Mesendoderm (in vitro differentiated cells): ENCODE results near the gene OTUD5.
A peak's percentile ranks its signal among the peaks of the same experiment; 100 is the strongest.

Source experiments
- DNase-seq: peaks from one replicate; pipeline ENCODE4 v3.0.0; 2013
- H2AK5ac ChIP-seq: 2 replicates; pipeline ENCODE4 v1.6.1; 2013; ENCODE audit warnings: low read length, inconsistent platforms
- H2BK120ac ChIP-seq: 2 replicates; pipeline ENCODE4 v1.6.1; 2013; ENCODE audit warnings: low read depth, mild to moderate bottlenecking, low read length, moderate library complexity, mixed read lengths
- H2BK15ac ChIP-seq: replicated peaks from 2 replicates; pipeline ENCODE4 v1.6.1; 2013; ENCODE audit warnings: low read depth, mild to moderate bottlenecking, moderate library complexity
- H2BK5ac ChIP-seq: 2 replicates; pipeline ENCODE4 v1.6.1; 2013; ENCODE audit warnings: low read length, inconsistent platforms
- H3K18ac ChIP-seq: 2 replicates; pipeline ENCODE4 v1.6.1; 2013; ENCODE audit warnings: mild to moderate bottlenecking, low read length, mixed read lengths
- H3K23ac ChIP-seq: one replicate; pipeline ENCODE4 v1.6.1; 2013; ENCODE audit warnings: low read length
- H3K27ac ChIP-seq: 2 replicates; pipeline ENCODE4 v1.5.1; 2013; ENCODE audit warnings: low read depth, mild to moderate bottlenecking, inconsistent platforms, low read length, moderate library complexity
- H3K27me3 ChIP-seq: 2 replicates; pipeline ENCODE4 v1.6.1; 2013; ENCODE audit warnings: low read length, control low read depth, mild to moderate bottlenecking, inconsistent platforms; ENCODE audit not compliant: insufficient read depth, poor library complexity
- H3K36me3 ChIP-seq: 2 replicates; pipeline ENCODE4 v1.6.1; 2013; ENCODE audit warnings: low read length, inconsistent platforms; ENCODE audit not compliant: control insufficient read depth, insufficient read depth
- H3K4ac ChIP-seq: one replicate; pipeline ENCODE4 v1.6.1; 2013; ENCODE audit warnings: low read depth, mild to moderate bottlenecking, low read length, moderate library complexity
- H3K4me1 ChIP-seq: 2 replicates; pipeline ENCODE4 v1.6.1; 2013; ENCODE audit warnings: low read depth, low read length, inconsistent platforms; ENCODE audit not compliant: control insufficient read depth
- H3K4me2 ChIP-seq: 2 replicates; pipeline ENCODE4 v1.6.1; 2013; ENCODE audit warnings: low read length
- H3K4me3 ChIP-seq: 2 replicates; pipeline ENCODE4 v1.5.1; 2013; ENCODE audit warnings: mild to moderate bottlenecking, low read length
- H3K56ac ChIP-seq: one replicate; pipeline ENCODE4 v1.6.1; 2013; ENCODE audit warnings: low read length
- H3K79me1 ChIP-seq: 2 replicates; pipeline ENCODE4 v1.6.1; 2013; ENCODE audit warnings: low read length, inconsistent platforms
- H3K79me2 ChIP-seq: 2 replicates; pipeline ENCODE4 v1.6.1; 2013; ENCODE audit warnings: mild to moderate bottlenecking, low read length; ENCODE audit not compliant: control insufficient read depth, insufficient read depth
- H3K9ac ChIP-seq: 2 replicates; pipeline ENCODE4 v1.6.1; 2013; ENCODE audit warnings: low read length, inconsistent platforms
- H4K5ac ChIP-seq: one replicate; pipeline ENCODE4 v1.6.1; 2013; ENCODE audit warnings: low read length
- H4K8ac ChIP-seq: one replicate; pipeline ENCODE4 v1.6.1; 2013; ENCODE audit warnings: low read depth, mild to moderate bottlenecking, control low read depth, low read length, moderate library complexity
- WGBS: extraction: QIAGEN DNeasy Blood & Tissue Kit; methylation state at CpG from one replicate; pipeline ENCODE4 v1.1.7; 2013; ENCODE audit warnings: low lambda C conversion rate, missing lambda C conversion rate; ENCODE audit not compliant: insufficient coverage; ENCODE audit errors: extremely low coverage; 5-methylcytosine and 5-hydroxymethylcytosine counted together

The OTUD5 gene

GRCh38 chrX:48934581-48935300 lies 22.7 kb downstream of the OTUD5 start:
- no peak overlapping the region for H4K8ac ChIP-seq
- no peak overlapping the region for H2BK15ac ChIP-seq
- DNase-seq = no peak
- H3K79me2 ChIP-seq = peaks cover 3% of the 10 kb centered on the region
- H3K4me1 ChIP-seq = no peaks in the 10 kb centered on the region
- no peak overlapping the region for H3K18ac ChIP-seq
- H3K4me2 ChIP-seq = no peak overlapping the region
- no peak overlapping the region for H2BK5ac ChIP-seq
- no peak overlapping the region for H2BK120ac ChIP-seq
- no peak overlapping the region for H2AK5ac ChIP-seq
- H3K4ac ChIP-seq = no peak overlapping the region
- H3K56ac ChIP-seq = no peak overlapping the region
- H3K9ac ChIP-seq = no peak overlapping the region
- H3K27ac ChIP-seq = no peak overlapping the region
- no CpG with 5 or more reads among the region's 7 CpGs for WGBS
- H3K4me3 ChIP-seq = no peak overlapping the region
- no peaks in the 10 kb centered on the region for H3K27me3 ChIP-seq
- no peak overlapping the region for H4K5ac ChIP-seq
- no peaks in the 10 kb centered on the region for H3K79me1 ChIP-seq
- H3K36me3 ChIP-seq = peaks cover 2% of the 10 kb centered on the region
- no peak overlapping the region for H3K23ac ChIP-seq

GRCh38 chrX:48933757-48934156 lies 23.6 kb downstream of the OTUD5 start:
- Histone ChIP-seq H2BK5ac (no peak overlapping the region), H2AK5ac (no peak overlapping the region), H3K27me3 (no peaks in the 10 kb centered on the region), H3K4ac (no peak overlapping the region), H3K9ac (no peak overlapping the region), H2BK120ac (no peak overlapping the region), H3K4me2 (no peak overlapping the region), H4K5ac (no peak overlapping the region), H4K8ac (no peak overlapping the region), H3K18ac (no peak overlapping the region), H3K23ac (no peak overlapping the region), H3K36me3 (peaks cover 2% of the 10 kb centered on the region), H3K79me1 (no peaks in the 10 kb centered on the region), H3K56ac (no peak overlapping the region), H2BK15ac (no peak overlapping the region), H3K4me3 (no peak overlapping the region), H3K27ac (no peak overlapping the region), H3K4me1 (no peaks in the 10 kb centered on the region), H3K79me2 (peaks cover 3% of the 10 kb centered on the region)
- no peak for DNase-seq
- WGBS = no CpG with 5 or more reads among the region's 2 CpGs

GRCh38 chrX:48927736-48928382 lies 29.5 kb downstream of the OTUD5 start:
- H3K79me1 ChIP-seq = no peaks in the 10 kb centered on the region
- WGBS = no CpG with 5 or more reads among the region's 2 CpGs
- no peak overlapping the region for H3K9ac ChIP-seq
- no peaks in the 10 kb centered on the region for H3K79me2 ChIP-seq
- H3K4ac ChIP-seq = no peak overlapping the region
- peak overlapping the region; percentile 81 for H3K27ac ChIP-seq
- no peak overlapping the region for H2BK15ac ChIP-seq
- no peak overlapping the region for H2BK120ac ChIP-seq
- no peak overlapping the region for H3K18ac ChIP-seq
- H2AK5ac ChIP-seq = no peak overlapping the region
- peak; percentile 82 for DNase-seq
- H2BK5ac ChIP-seq = no peak overlapping the region
- H4K8ac ChIP-seq = no peak overlapping the region
- no peak overlapping the region for H3K4me2 ChIP-seq
- H3K27me3 ChIP-seq = no peaks in the 10 kb centered on the region
- peaks cover 2% of the 10 kb centered on the region for H3K36me3 ChIP-seq
- H3K4me3 ChIP-seq = no peak overlapping the region
- H3K56ac ChIP-seq = peak overlapping the region; percentile 60
- H3K4me1 ChIP-seq = no peaks in the 10 kb centered on the region
- H3K23ac ChIP-seq = no peak overlapping the region
- no peak overlapping the region for H4K5ac ChIP-seq

GRCh38 chrX:48927123-48927522 lies 30.3 kb downstream of the OTUD5 start:
- DNase-seq = peak; percentile 33
- Histone ChIP-seq H3K4ac (no peak overlapping the region), H2BK15ac (no peak overlapping the region), H4K5ac (no peak overlapping the region), H3K56ac (peak overlapping the region; percentile 60), H2AK5ac (no peak overlapping the region), H3K4me2 (no peak overlapping the region), H2BK5ac (peak overlapping the region; percentile 70), H3K79me2 (no peaks in the 10 kb centered on the region), H2BK120ac (no peak overlapping the region), H3K79me1 (no peaks in the 10 kb centered on the region), H4K8ac (no peak overlapping the region), H3K18ac (peak overlapping the region; percentile 90), H3K27ac (peak overlapping the region; percentile 81), H3K23ac (no peak overlapping the region), H3K9ac (no peak overlapping the region), H3K27me3 (no peaks in the 10 kb centered on the region), H3K4me1 (no peaks in the 10 kb centered on the region), H3K36me3 (peaks cover 2% of the 10 kb centered on the region), H3K4me3 (no peak overlapping the region)
- no CpG with 5 or more reads among the region's 5 CpGs for WGBS

- Histone ChIP-seq H3K4ac (no peak overlapping the region), H3K27me3 (no peaks in the 10 kb centered on the region), H3K27ac (no peak overlapping the region)
Measured at GRCh38 chrX:48924270-48924669, 33.1 kb downstream of the OTUD5 start.

More at GRCh38 chrX:48924270-48924669, 33.1 kb downstream of the OTUD5 start:
- H3K23ac ChIP-seq = no peak overlapping the region
- no peak overlapping the region for H2BK120ac ChIP-seq
- WGBS = no CpG with 5 or more reads among the region's 5 CpGs
- no peak overlapping the region for H2AK5ac ChIP-seq
- no peak overlapping the region for H4K5ac ChIP-seq
- H3K56ac ChIP-seq = no peak overlapping the region
- no peak overlapping the region for H2BK5ac ChIP-seq
- no peak for DNase-seq
- H3K36me3 ChIP-seq = peaks cover 2% of the 10 kb centered on the region
- no peaks in the 10 kb centered on the region for H3K79me2 ChIP-seq
- H3K4me1 ChIP-seq = peaks cover 9% of the 10 kb centered on the region
- H3K4me2 ChIP-seq = no peak overlapping the region
- H3K9ac ChIP-seq = no peak overlapping the region
- no peak overlapping the region for H4K8ac ChIP-seq
- no peak overlapping the region for H3K4me3 ChIP-seq
- no peaks in the 10 kb centered on the region for H3K79me1 ChIP-seq
- H2BK15ac ChIP-seq = no peak overlapping the region
- H3K18ac ChIP-seq = no peak overlapping the region
